Head of caudate nucleus (tissue), 42 donors: Measurements from ENCODE around the gene TRAF1.

Experiments used
- DNase-seq, 42 donors: peaks; one replicate each; pipeline versions ENCODE4 v3.0.0 to v3.0.0-alpha.2; 2020 to 2021; ENCODE audit warnings: mixed read lengths in 7 of 42
- intact Hi-C: fragments of 100-400 bp; cut with DNase I; formaldehyde crosslinking; loops from one replicate; pipeline ENCODE4 v1.15.0; 2022

The TRAF1 gene

DNA sequence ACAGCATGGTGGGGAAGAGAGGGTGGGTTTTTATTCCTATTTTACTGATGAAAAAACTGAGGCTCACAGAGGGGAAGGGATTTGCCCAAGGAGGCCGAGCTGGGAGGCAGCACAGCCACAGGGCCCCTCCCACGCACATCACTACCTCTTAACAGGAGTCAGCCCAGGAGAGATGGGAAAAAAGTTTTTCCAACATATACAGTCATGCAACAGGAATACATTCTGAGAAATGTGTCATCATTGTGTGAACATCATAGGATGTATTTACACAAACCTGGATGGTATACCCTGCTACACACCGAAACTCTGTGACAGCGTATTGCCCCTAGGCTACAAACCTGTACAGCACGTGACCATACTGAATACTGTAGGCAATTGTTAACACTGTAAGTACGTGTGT is 11.6 kb downstream of the TRAF1 start:
- no peak for DNase-seq
- intact Hi-C loops: no loop called here

DNA sequence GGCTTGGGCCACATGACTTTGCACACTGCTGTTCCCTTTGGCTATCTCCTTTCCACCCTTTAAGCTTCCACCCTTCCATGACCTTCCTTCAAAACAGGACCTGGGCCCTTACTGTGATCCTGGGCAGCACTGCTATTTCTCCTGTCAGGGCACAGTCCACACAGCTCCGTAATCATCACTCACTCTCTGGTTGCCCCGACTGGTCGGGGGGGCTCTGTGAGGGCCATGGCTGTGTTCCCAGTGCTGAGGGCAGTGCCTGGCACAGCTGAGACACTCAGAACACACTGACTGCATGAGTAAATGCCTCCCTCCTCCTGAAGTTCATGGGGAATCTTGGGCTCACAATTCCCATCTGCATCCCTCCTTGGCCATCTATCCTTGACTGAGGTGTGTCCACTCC is 12.2 kb downstream of the TRAF1 start:
- DNase-seq: peak; percentile 64 to 94 (median 88)
- intact Hi-C loops: no loop called here

DNA sequence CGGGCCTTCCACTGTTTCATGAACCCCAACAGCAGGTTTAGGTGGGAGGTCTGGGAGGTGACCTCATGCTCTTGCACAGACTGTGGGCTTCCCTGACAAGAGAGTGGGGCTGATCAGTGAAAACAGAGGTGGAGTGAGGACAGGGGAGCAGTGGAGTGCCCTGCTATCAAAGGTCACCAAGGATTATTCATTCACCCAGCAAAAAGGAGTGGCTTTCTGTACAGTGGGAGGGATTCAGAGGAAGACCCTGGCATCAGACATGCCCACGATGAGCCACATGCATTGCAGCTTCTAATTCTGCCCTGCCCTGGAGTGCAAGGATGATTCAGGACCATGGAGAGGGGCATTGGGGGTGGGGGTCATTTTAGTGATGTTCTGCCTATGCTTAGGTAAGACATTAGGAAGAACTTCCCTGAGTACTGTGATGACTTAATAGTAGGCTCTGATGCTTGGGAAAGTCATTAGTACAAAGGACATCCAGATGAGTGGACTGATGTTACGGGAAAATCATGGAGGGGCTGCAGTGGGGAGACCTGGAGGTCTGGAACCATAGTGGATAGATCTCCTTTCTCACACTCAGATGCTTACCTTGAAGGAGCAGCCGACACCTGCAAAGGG is 12.8 kb downstream of the TRAF1 start:
- peak in 7 of 42 donors; percentile 37 to 75 (median 46) for DNase-seq
- intact Hi-C loops: no loop called here

DNA sequence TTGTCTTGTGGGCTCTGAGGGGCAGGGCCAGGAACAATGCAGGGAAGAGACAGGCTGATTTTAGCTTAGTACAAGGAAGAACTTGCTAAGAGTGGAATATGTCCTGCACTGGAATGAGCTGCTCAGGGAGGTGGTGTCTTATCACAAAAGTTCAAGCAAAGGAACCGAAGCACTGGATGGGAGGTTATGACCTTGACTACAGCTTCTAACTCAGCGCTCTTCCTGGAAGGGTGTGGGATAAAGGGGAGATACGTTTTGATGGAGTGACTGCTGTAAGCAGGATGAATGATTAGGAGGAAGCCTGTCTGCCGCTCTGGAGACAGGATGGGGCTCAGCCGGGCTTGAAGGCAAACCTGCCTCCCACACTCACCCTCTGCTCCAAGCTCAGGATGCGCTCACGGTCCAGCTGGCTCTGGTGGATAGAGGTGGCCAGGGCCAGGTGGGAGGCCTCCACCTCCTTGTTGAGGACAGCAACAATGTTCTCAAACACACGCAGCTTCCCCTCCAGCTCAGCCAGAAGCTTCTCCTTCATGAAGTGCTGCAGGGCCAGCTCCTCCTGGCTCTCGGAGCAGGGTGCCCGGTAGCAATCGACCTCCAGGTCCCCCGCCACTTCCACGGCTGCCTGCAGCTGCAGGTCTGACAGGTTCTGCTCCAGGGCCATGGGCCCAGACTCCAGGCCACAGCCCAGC is 13.5 kb downstream of the TRAF1 start:
- DNase-seq: no peak
- intact Hi-C loops: no loop called here

DNA sequence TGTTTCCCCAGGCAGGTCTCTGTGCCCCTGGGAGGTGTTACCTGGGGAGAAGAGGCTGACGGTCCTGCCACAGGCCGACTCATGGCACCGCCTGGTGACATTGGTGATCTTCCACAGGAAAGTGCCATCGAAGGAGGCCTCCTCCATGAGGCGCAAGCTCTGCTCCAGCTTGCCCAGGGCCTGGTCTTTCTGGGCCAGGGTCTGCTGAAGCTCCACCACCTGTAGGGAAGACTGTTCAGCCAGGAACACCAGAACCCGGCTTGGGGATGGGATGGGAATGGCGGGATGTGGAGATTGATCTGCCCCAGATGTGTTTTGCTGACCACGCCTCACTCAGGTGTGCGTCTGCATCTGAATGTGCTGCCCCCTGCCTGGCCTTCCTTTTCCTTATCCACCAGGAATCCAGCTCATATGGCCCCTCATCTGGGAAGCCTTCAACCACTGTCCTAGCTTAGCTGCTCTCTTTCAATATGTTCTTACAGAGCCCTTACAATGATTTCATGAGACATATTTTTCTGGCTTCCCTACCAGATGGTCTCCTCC is 15.2 kb downstream of the TRAF1 start:
- intact Hi-C loops: no loop called here
- no peak for DNase-seq

DNA sequence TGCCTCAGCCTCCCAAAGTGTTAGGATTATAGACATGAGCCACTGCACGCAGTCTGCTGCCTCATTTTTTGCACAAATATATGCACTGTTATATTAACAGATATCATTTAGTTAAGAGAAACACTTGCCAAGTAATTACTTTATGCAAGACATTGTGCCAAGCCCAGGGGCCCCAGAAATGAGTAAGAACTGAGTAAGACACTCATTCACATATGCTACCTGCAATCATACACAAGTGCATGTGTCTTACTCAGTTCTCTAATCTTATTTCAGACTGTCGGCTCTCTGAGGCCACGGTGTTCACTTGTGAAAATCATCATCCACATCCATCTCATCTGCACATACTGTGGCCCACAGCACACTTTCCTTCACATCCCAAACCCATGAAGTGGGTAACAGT is 16.0 kb downstream of the TRAF1 start:
- no peak for DNase-seq
- intact Hi-C loops: no loop called here

DNA sequence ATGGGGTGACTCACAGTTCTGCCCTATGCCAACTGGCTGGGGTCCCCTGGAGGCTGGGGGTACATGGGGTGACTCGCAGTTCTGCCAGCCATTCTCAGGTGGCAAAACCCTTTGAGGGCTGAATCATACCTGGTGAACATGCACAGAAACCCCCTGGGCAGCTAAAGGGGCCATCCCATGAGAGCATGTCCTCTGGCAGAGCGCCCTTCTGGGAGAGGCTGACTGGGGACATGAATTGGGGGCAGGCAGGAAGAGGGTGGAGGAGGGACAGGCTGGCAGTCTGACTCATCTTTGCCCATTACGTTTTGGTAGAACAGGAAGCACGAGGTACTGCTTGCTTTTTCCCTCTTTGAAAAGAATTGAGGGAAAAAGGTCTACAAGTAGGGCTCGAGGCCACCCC is 16.7 kb downstream of the TRAF1 start:
- intact Hi-C loops: no loop called here

DNA sequence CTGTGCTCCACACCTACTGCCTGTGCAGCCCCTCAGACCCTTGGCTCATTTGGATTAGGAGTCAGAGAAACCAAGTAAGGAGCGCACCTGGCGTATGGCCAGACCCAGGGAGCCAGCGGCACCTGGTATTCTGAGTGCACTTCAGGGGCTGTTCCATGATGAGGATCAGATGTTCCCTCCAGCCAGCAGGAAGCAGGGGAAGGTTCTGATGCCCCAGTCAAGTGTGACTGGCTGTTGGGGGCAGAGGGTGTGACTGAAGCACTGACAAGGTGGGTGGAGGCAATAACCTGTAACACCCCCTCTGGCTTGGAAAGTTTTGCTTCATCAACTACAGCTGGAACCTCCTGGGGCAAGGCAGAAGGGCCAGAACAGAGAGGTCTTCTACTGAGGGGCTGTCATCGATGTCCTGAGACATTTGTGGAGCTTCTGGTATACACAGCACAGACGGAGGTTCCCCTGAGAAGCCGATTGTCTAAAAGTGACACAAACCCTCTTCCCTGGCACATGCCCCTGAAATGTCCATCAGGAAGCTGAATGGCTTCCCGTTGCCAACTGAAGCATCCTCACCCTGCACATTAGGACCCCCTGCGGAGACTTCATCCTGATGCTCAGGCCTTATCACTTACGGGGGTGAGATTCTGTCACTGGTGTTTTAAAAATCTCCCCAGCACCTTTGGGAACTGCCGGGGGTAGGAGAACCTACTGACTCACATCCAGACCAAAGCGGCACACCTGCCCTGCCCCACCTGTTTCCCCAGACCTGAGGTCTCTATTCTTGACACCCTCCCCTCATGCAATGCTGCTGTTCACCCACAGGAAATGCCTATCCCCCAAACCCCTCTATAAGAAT is 21.1 kb downstream of the TRAF1 start:
- no peak for DNase-seq

More for the DNA sequence above, 16.7 kb downstream of the TRAF1 start:
- DNase-seq: no peak

DNA sequence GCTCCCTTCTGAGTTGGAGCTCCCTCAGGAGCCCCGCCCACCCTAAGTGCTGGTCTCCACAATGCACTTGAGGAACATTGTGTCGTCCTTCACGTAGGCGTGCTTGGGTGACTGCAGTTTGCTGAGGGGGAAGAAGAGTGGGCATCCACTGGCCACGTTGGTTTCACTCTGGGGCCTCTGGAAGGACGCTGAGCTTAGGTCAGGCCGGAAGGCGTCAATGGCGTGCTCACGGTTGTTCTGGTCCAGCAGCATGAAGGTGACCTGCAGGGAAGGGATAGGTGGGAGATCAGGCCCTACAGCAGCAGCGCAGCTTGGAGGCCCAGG is 21.7 kb downstream of the TRAF1 start:
- DNase-seq: no peak
- intact Hi-C loops: no loop called here

More for the DNA sequence above, 21.1 kb downstream of the TRAF1 start:
- intact Hi-C loops: no loop called here

DNA sequence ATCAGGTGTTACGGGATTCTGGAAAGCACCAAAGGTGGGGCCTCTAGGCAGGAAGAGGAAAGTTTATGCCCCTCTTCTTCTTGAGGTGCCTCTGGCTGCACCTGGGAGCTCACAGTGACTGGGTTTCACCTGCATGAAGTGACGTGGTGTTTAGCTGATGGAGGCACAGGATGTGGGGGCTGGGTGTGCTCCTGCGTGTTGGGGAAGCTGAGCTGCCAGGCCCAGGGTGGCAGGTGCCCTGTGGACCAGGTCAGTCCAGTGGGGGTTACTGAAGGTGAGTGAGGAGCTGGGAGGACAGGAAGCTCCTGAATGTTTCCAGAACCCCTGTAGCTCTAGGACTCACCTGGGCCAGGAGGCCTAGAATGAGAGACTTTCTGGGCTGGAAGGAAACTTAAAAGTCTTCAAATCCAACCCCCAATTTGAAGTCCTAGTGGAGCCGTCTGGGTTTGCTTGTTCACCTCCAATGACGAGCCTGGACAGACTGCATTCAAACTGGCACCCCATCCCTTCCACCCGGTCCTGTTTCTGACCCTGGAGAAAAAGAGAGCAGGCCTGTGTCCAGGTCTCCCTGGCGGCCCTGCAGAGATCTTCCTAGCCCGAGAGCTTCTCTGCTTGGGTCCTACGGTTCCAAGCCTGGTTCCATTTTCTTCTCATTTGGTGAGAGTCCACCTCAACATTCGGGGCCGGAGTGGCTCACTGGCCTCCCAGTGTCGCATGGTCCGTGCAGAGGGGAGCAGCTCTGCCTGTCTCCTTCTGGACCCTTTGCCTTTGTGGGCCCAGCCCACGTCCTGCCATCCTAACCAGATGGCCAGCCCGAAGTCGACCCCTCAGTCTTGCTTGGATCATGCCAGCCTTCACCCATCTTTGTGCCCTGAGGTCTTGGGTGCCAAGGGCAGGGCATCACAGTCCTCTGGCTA is 22.3 kb downstream of the TRAF1 start:
- intact Hi-C loops: no loop called here
- no peak for DNase-seq

DNA sequence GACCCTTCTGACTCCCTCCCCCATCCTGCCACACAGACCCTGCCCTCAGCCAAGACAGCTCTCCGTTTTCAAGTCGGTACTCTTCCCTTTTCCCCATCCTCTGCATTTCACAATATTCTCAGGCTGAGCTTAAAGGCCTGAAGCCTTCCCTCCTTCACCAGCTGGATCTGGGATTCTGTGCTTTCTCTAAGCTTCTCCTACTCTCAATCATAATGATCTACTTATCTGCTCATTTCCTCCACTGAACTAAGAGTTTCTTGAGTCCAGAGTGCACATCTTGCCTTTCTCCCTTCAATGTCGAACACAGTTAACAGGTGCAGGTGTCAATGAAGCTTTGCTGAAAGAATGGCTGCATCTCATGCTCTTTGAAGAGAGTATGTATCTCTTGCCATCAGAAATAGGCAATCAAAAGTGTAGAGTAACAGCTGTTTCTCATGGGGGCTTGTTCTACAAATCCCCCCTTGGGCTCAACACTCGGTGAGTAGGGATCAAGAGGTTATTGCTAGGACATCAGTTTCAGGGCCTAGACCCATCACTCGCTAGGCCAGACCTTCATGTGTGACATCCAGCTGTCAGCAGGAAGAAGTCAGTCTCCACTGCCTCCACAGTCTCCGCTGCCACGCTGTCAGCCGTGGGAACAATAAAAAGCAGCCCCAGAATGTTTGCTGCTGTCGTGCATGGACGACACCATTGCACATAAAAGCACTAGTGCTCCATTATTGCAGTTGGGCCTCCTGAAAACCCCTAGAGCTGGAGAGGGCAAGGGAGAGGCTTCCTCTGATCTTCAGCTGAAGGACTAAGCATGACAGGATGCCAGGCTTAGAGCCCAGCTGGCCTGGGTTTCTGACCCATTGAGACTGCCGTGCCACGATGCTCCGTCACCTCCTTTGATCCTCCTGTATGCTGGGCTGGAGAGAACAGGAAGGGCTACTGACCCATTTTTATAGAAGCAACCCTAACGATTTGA is 23.7 kb downstream of the TRAF1 start:
- no peak for DNase-seq
- intact Hi-C loops: no loop called here

DNA sequence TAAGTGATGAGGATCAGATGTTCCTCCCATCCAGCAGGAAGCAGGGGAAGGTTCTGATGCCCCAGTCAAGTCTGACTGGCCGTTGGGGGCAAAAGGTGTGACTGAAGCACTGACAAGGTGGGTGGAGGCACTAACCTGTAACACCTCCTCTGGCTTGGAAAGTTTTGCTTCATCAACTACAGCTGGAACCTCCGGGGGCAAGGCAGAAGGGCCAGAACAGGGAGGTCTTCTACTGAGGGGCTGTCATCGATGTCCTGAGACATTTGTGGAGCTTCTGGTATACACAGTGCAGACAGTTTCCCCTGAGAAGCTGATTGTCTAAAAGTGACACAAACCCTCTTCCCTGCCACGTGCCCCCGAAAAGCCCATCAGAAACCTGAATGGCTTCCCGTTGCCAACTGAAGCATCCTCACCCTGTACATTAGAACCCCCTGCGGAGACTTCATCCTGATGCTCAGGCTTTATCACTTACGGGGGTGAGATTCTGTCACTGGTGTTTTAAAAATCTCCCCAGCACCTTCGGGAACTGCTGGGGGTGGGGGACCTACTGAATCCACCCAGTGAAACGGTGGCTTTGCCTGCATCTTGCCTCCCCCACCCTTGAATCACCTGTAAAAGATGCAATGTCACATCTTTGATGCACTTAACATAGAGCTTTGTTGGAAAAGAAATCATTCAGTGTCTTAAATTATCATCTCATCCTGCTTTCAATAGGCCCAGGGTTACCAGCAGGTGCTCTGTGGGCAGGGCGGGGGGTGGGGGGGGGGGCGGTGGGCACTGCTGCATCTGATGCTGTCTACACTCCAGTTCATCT is 24.6 kb downstream of the TRAF1 start:
- DNase-seq: peak in 2 of 42 donors; percentile 12 to 30
- intact Hi-C loops: no loop called here

DNA sequence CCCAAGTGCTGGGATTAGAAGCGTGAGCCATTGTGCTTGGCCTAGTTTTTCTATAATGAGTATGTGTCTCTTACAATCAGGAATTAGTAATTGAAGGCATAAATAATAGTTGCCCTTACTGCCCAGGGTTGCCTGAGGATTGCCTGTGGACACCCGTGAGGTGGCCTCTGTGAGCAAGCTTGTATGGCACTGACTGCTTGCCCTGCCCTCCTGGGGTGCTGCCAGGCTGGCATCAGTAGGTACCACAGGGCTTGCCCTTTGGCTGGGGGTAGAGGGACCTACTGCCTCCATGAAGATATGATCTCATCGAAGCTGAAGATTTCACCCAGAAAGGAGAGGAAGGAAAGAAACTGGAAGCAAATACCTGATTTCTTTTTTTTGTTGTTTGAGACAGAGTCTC is 25.8 kb downstream of the TRAF1 start:
- intact Hi-C loops: no loop called here
- DNase-seq: no peak

DNA sequence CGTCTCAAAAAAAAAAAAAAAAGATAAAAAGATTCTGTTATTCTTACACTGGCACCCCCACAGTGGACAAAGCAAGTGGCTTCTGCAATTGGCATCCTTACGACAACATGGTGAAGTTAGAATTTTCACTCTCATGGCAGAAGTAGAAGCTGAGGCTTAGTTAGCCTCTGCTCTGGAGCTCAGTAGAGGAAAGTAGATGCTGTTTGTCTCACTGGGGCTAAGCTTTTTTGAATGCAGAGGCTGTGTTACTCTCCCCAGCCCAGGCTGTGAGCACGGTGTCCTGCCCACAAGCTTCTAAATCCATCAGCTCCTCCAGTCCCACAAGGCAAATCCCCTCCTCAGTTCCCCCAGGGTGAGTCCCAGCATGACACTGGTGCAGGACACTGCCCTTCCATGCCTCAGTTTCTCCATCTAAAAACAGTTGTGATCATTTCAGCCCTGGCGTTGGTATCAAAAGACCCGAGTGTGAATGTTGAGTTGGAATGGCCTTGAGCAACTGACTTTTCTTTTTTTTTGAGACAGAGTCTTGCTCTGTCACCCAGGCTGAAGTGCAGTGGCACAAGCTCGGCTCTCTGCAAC is 27.0 kb downstream of the TRAF1 start:
- intact Hi-C loops: no loop called here
- no peak for DNase-seq

DNA sequence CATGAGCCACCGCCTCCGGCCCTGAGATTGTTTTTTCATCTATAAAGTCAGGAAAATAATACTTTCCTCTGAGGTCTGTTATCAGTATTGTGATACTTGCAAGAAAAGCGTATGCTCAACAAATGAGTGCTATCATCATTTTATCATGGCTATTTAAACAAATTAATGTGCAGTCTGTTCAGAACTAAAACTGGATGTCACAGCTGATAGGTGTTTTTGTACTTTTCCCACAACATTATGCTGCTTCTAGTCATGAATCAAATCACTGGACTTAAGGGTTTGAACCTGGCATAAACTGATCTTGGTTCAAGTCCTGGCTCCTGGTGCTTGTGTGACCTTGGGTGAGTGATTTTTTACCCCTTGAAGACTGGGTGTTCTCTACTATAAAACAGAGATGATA is 28.2 kb downstream of the TRAF1 start:
- intact Hi-C loops: no loop called here

DNA sequence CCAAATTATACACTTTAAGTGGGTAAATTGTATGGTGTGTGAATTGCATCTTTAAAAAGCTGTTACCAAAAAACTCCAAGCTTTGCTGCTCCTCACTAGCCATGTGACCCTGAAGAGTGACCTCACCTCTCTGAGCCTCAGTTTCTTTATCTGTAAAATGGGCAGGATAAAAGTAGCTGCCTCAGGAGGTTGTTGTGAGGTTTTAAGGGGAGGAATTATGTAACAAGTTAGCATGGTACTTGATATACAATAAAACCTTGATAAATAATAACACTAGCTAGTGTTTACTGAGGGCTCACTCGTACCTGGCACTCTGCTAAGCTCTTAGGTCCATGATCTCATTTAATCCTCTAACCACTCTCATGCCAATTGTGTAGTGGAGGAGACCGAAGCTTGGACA is 30.6 kb downstream of the TRAF1 start:
- intact Hi-C loops: no loop called here
- DNase-seq: no peak

More for the DNA sequence above, 28.2 kb downstream of the TRAF1 start:
- no peak for DNase-seq
